Hepatocyte (in vitro differentiated cells): ENCODE results near the gene CHN2. TPM values are rescaled to one million over a fixed set of nuclear protein-coding genes. Genes with fewer than 3 reads are reported as not detected.

Experiments used
- DNase-seq: peaks from one replicate; pipeline ENCODE4 v3.0.0-alpha.2; 2016; ENCODE audit warnings: low spot score
- H2AFZ ChIP-seq: fragments of 200-600 bp; sonication (generic); 2 replicates; pipeline ENCODE4 v1.6.0; 2016; ENCODE audit warnings: antibody characterized with exemption, mild to moderate bottlenecking
- H3K27ac ChIP-seq: fragments of 200-600 bp; sonication (generic); 2 replicates; pipeline ENCODE4 v1.5.1; 2016; ENCODE audit warnings: mild to moderate bottlenecking
- H3K27me3 ChIP-seq: fragments of 200-600 bp; sonication (generic); 2 replicates; pipeline ENCODE4 v1.6.1; 2016
- H3K36me3 ChIP-seq: fragments of 200-600 bp; sonication (generic); replicated peaks from 2 replicates; pipeline ENCODE4 v1.5.1; 2016; ENCODE audit warnings: low read depth; ENCODE audit not compliant: insufficient read depth
- H3K4me1 ChIP-seq: fragments of 200-600 bp; sonication (generic); 2 replicates; pipeline ENCODE4 v1.5.1; 2016; ENCODE audit warnings: mild to moderate bottlenecking, moderate library complexity; ENCODE audit not compliant: insufficient read depth
- H3K4me2 ChIP-seq: fragments of 200-600 bp; sonication (generic); 2 replicates; pipeline ENCODE4 v1.6.0; 2016
- H3K4me3 ChIP-seq: fragments of 200-600 bp; sonication (generic); 2 replicates; pipeline ENCODE4 v1.5.1; 2016; ENCODE audit warnings: mild to moderate bottlenecking
- H3K79me2 ChIP-seq: fragments of 200-600 bp; sonication (generic); 2 replicates; pipeline ENCODE4 v1.6.0; 2017; ENCODE audit warnings: mild to moderate bottlenecking
- H3K9me2 ChIP-seq: fragments of 200-600 bp; sonication (generic); replicated peaks from 2 replicates; pipeline ENCODE4 v1.6.0; 2017; ENCODE audit warnings: mild to moderate bottlenecking; ENCODE audit not compliant: insufficient read depth
- H3K9me3 ChIP-seq: fragments of 200-600 bp; sonication (generic); 2 replicates; pipeline ENCODE4 v1.5.1; 2016; ENCODE audit warnings: low read depth, mild to moderate bottlenecking
- H4K20me1 ChIP-seq: fragments of 200-600 bp; sonication (generic); 2 replicates; pipeline ENCODE4 v1.6.0; 2016; ENCODE audit warnings: mild to moderate bottlenecking; ENCODE audit not compliant: insufficient read depth, poor library complexity, severe bottlenecking
- CTCF ChIP-seq: fragments of 200-600 bp; sonication (generic); IDR thresholded peaks from 2 replicates; pipeline ENCODE4 v1.5.1; 2016; ENCODE audit warnings: antibody characterized with exemption, mild to moderate bottlenecking; ENCODE audit not compliant: poor library complexity
- EZH2 ChIP-seq: fragments of 200-600 bp; sonication (generic); IDR thresholded peaks from 2 replicates; pipeline ENCODE4 v1.6.1; 2016; ENCODE audit warnings: antibody characterized with exemption, mild to moderate bottlenecking, borderline replicate concordance
- EZH2phosphoT487 ChIP-seq: fragments of 200-600 bp; sonication (generic); IDR thresholded peaks from one replicate; pipeline ENCODE4 v1.6.1; 2018; ENCODE audit warnings: antibody characterized with exemption, mild to moderate bottlenecking, low read depth, moderate library complexity; ENCODE audit not compliant: unreplicated experiment, severe bottlenecking
- WGBS: methylation state at CpG from one replicate; pipeline ENCODE4 v1.1.6; 2016; ENCODE audit warnings: low lambda C conversion rate; ENCODE audit errors: missing lambda C conversion rate; 5-methylcytosine and 5-hydroxymethylcytosine counted together
- polyA plus RNA-seq: library from polyadenylated mRNA; unstranded; fragments of >200 nt; fragmentation: Nextera tagmentation; extraction: Ambion mirVana; gene quantifications from 2 replicates; pipeline ENCODE4 v1.2.1, GENCODE V29; 2016
- total RNA-seq: library from RNA; depleted of rRNA; stranded (reverse); fragments of >200 nt; gene quantifications from 2 replicates; pipeline ENCODE4 v1.2.3, GENCODE V29; 2014

CHN2 gene
- total and polyA plus RNA-seq, 2 experiments from 2014 or later = 8.7 to 12.3 TPM

- no peak overlapping the region for H2AFZ ChIP-seq
- H3K79me2 ChIP-seq = no peaks in the 10 kb centered on the region
- TF ChIP-seq CTCF = no peak
- TF ChIP-seq EZH2phosphoT487 = no peak
- TF ChIP-seq EZH2 = no peak
- no peaks in the 10 kb centered on the region for H4K20me1 ChIP-seq
- 59% methylated on average over 7 of the region's 7 CpGs for WGBS
- H3K4me3 ChIP-seq = no peak overlapping the region
- H3K9me3 ChIP-seq = no peaks in the 10 kb centered on the region
- peak overlapping the region; percentile 54 for H3K4me2 ChIP-seq
- peaks cover 12% of the 10 kb centered on the region for H3K4me1 ChIP-seq
- DNase-seq = peak; percentile 79
- no peaks in the 10 kb centered on the region for H3K9me2 ChIP-seq
- H3K27me3 ChIP-seq = no peaks in the 10 kb centered on the region
- H3K27ac ChIP-seq = peak overlapping the region; percentile 94
- no peaks in the 10 kb centered on the region for H3K36me3 ChIP-seq
Observed at GRCh38 chr7:29375641-29376562, 181.3 kb downstream of the CHN2 start.

- Histone ChIP-seq H3K4me2 (no peak overlapping the region), H3K36me3 (no peaks in the 10 kb centered on the region), H3K9me3 (no peaks in the 10 kb centered on the region), H3K4me1 (peaks cover 9% of the 10 kb centered on the region), H3K27ac (peak overlapping the region; percentile 94), H3K4me3 (no peak overlapping the region), H3K79me2 (no peaks in the 10 kb centered on the region), H3K9me2 (no peaks in the 10 kb centered on the region), H3K27me3 (no peaks in the 10 kb centered on the region), H4K20me1 (no peaks in the 10 kb centered on the region), H2AFZ (no peak overlapping the region)
- DNase-seq = no peak
- WGBS = 93% methylated on average over 4 of the region's 4 CpGs
- TF ChIP-seq CTCF (no peak), EZH2 (no peak), EZH2phosphoT487 (no peak)
Observed at GRCh38 chr7:29377718-29378117, 183.1 kb downstream of the CHN2 start.

- TF ChIP-seq EZH2phosphoT487 (no peak), CTCF (no peak), EZH2 (no peak)
- Histone ChIP-seq H3K79me2 (no peaks in the 10 kb centered on the region), H3K4me2 (no peak overlapping the region), H3K27me3 (no peaks in the 10 kb centered on the region), H3K27ac (no peak overlapping the region), H3K9me2 (no peaks in the 10 kb centered on the region), H4K20me1 (no peaks in the 10 kb centered on the region), H3K4me3 (no peak overlapping the region), H3K9me3 (no peaks in the 10 kb centered on the region), H3K36me3 (no peaks in the 10 kb centered on the region), H2AFZ (no peak overlapping the region), H3K4me1 (peaks cover 9% of the 10 kb centered on the region)
- 95% methylated on average over 2 of the region's 2 CpGs for WGBS
- no peak for DNase-seq
Observed at GRCh38 chr7:29379551-29379950, 185.0 kb downstream of the CHN2 start.
